HG03378 (cell line): Measurements from ENCODE around the gene PHLPP2.
"Not testable (repeated sequence)": the region's sequence is repeated elsewhere in the genome, so short reads cannot be mapped to it uniquely, and the experiment has no call there.

Experiments used
- ATAC-seq: cut with Tn5 transposase; IDR thresholded peaks from one replicate; pipeline ENCODE4 v1.9.1; 2021; ENCODE audit warnings: mild to moderate bottlenecking, moderate library complexity; ENCODE audit not compliant: unreplicated experiment

Gene PHLPP2

GRCh38 chr16:71626858-71627213, 97.7 kb downstream of the PHLPP2 start:
- no peak for ATAC-seq

- no peak for ATAC-seq
These were observed 98.3 kb downstream of the PHLPP2 start, which contains the start of gene MARVELD3 for GRCh38 chr16:71626018-71626857. MARVELD3 (plus strand) TSS chr16:71626184; CDS start chr16:71626230, 46 bp downstream.

DNA sequence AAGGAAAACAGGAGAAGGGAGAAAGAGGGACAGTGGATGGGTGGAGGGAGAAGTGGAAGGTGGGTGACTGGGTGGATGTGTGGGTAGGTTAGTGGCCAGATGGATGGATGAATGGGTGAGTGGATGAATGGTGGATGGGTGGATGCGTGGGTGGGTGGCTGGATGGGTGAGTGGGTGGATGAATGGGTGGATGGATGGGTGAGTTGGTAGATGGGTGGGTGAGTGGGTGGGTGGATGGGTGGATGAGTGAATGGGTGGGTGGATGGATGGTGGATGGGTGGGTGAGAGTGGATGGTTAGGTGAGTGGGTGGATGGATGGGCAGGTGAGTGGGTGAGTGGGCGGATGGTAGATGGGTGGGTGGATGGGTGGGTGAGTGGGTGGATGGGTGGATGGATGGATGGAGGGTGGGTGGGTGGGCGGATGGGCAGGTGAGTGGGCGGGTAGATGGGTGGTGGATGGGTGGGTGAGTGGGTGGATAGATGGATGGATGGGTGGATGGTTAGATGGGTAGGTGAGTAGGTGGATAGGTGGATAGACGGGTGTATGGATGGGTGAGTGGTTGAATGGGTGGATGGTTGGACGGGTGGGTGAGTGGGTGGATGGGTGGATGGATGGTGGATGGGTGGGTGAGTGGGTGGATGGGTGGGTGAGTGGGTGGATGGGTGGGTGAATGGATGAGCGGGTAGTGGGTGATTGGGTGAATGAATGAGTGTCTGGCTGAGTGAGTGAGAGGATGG, 99.2 kb downstream of the PHLPP2 start:
- no peak for ATAC-seq

DNA sequence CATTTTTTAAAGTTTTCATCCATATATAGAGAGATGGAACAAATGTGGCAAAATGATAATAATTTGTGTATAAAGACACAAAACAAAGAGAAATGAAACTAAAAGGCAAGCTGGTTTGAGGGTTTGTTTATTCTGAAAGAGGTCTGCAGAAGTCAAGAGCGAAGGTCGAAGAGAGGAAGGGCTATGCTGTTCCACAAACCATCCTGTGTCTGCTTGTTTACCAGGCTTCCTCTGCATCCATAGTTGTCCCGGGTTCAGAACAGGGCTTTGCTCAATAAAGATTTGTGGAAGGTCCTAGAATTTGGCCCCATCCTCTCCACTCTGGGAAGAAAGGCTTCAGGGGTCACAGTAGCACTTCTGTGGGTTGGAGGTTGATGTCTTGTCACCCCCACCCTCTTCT, 100.9 kb downstream of the PHLPP2 start:
- no peak for ATAC-seq

- ATAC-seq: no peak
These were observed 102.4 kb downstream of the PHLPP2 start for GRCh38 chr16:71622088-71622487.

GRCh38 chr16:71618429-71618828, 106.1 kb downstream of the PHLPP2 start:
- no peak for ATAC-seq

DNA sequence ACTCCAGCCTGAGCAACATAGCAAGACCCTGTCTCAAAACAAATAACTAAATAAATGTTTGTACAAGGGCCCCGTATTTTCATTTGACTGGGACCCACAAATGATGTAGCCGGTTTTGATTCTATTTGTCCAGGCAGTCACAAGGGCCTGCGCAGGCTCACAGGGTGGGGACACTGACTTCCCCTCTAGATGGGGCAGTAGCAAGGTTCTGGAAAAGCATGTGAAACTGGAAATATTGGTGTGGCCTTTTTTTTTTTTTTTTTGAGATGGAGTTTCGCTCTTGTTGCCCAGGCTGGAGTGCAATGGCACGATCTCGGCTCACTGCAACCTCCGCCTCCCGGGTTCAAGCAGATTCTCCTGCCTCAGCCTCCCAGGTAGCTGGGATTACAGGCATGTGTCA, 109.5 kb downstream of the PHLPP2 start:
- ATAC-seq: not testable (repeated sequence)

DNA sequence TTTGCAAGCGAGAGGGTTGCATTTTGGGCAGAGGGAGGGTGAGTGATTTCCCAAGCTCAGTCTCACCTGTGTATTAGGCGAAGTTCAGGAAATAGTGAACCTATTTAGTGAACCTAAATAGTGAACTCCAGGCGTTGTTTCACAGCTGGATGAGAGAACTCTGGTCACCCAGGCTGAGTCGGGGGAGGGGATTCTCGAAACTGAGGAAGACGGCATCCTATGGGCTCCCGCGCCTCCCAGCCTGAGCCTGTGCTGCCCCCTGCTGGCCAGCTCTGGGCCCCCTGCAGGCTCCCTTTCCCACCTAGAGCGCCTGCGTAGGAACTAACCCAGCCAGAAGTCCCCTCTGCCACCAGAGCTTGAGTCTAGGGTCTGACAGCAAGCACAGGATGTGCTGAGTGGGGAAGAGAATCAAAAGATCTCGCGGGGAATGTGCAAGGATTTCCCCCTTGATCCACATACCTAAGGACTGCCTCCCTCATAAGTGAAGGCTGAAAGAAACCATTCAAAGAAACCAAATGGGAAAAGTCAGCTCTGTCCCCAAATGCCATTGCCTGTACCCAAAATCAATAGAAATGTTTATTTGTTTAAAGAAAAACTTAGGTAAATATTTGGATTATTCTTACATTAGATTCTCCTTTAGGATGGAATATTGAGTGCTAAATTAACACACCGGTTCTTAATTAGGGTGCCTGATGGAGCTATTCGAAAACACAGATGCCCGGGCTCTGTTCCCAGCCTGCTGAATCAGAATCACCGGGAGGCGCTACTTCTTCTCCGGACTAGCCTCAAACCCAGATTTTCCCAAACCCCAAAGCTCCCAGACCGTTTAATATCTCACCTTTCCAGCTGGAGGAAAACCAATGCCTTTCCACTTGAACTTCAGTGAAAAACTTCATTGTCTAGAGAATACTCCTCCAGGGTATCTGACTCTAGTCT, 113.3 kb downstream of the PHLPP2 start:
- ATAC-seq: no peak

DNA sequence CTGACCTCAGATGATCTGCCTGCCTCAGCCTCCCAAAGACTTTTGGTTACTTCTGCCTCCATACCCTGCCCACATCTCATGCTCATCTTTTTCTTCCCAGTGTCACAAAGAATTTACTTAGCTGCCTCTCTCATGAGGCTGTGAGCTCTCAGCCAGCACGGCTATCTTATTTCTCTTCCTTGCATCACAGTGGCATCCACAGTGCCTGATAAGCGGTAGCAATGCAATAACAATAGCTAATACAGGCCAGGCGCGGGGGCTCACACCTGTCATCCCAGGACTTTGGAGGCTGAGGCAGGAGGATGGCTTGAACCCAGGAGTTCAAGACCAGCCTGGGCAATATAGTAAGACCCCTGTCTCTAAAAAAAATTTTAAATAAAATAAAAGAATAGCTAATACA, 114.1 kb downstream of the PHLPP2 start:
- no peak for ATAC-seq

- ATAC-seq: no peak
These were observed 115.4 kb downstream of the PHLPP2 start for GRCh38 chr16:71609066-71609465.

GRCh38 chr16:71600822-71601221, 123.7 kb downstream of the PHLPP2 start:
- no peak for ATAC-seq

- not testable (repeated sequence) for ATAC-seq
These were observed 126.1 kb downstream of the PHLPP2 start for GRCh38 chr16:71598426-71598825.

- not testable (repeated sequence) for ATAC-seq
These were observed 129.1 kb downstream of the PHLPP2 start for GRCh38 chr16:71595340-71595826.
